CD4-positive, alpha-beta memory T cell (primary cell): ENCODE results near the gene RAB43. TPM values are rescaled to one million over a fixed set of nuclear protein-coding genes. Genes with fewer than 3 reads are reported as not detected.
A peak's percentile ranks its signal among the peaks of the same experiment; 100 is the strongest.

Source experiments
- CTCF ChIA-PET: fragments of 350-600 bp; sonication (Branson Sonifier 250); formaldehyde crosslinking; loops from one replicate; lab custom pipeline; 2021; ENCODE audit warnings: inconsistent platforms; ENCODE audit not compliant: partially characterized antibody; lab: Charles Lee
- POLR2A ChIA-PET: fragments of 350-600 bp; sonication (Branson Sonifier 250); formaldehyde crosslinking; loops from one replicate; lab custom pipeline; 2021; ENCODE audit not compliant: partially characterized antibody; lab: Charles Lee
- DNase-seq, 5 donors: peaks; one replicate each; pipeline versions ENCODE4 v3.0.0 to v3.0.0-alpha.2; 2020 to 2022; ENCODE audit warnings: mixed read lengths in 1 of 5
- H3K27ac ChIP-seq: one replicate; pipeline ENCODE4 v1.7.0; 2013; ENCODE audit warnings: low read depth, low read length
- H3K27me3 ChIP-seq: 2 replicates; pipeline ENCODE4 v1.7.0; 2013; ENCODE audit warnings: mild to moderate bottlenecking, low read length, moderate library complexity; ENCODE audit not compliant: insufficient read depth
- H3K36me3 ChIP-seq: 2 replicates; pipeline ENCODE4 v1.7.0; 2013; ENCODE audit warnings: mild to moderate bottlenecking, low read length, moderate library complexity; ENCODE audit not compliant: insufficient read depth
- H3K4me1 ChIP-seq: 2 replicates; pipeline ENCODE4 v1.7.0; 2013; ENCODE audit warnings: mild to moderate bottlenecking, low read length, moderate library complexity; ENCODE audit not compliant: insufficient read depth
- H3K4me3 ChIP-seq, 2 donors: one replicate each; pipeline ENCODE4 v1.7.0; 2013; ENCODE audit warnings: low read length in 2 of 2, mild to moderate bottlenecking in 1 of 2
- H3K9me3 ChIP-seq, 2 donors: one replicate each; pipeline ENCODE4 v1.7.0; 2013; ENCODE audit warnings: low read length in 2 of 2, control low read depth in 1 of 2; ENCODE audit not compliant: control insufficient read depth in 1 of 2
- H3K27ac Mint-ChIP-seq, 7 donors: one replicate each; pipeline ENCODE4 v1.8.0; 2020 to 2021; ENCODE audit warnings: mixed read lengths in 7 of 7, mild to moderate bottlenecking in 6 of 7, inconsistent platforms in 3 of 7, moderate library complexity in 3 of 7
- H3K27me3 Mint-ChIP-seq, 2 donors: one replicate each; pipeline ENCODE4 v1.8.0; 2020 to 2021; ENCODE audit warnings: mixed read lengths in 2 of 2
- H3K36me3 Mint-ChIP-seq, 2 donors: one replicate each; pipeline ENCODE4 v1.8.0; 2020 to 2021; ENCODE audit warnings: mixed read lengths in 2 of 2, inconsistent platforms in 1 of 2, mild to moderate bottlenecking in 1 of 2
- H3K4me1 Mint-ChIP-seq, 4 donors: one replicate each; pipeline ENCODE4 v1.8.0; 2020 to 2021; ENCODE audit warnings: mixed read lengths in 4 of 4, mild to moderate bottlenecking in 1 of 4
- H3K4me3 Mint-ChIP-seq, 8 donors: one replicate each; pipeline ENCODE4 v1.8.0; 2020 to 2021; ENCODE audit warnings: mixed read lengths in 8 of 8, mild to moderate bottlenecking in 7 of 8, moderate library complexity in 6 of 8, inconsistent platforms in 3 of 8
- H3K9me3 Mint-ChIP-seq, 8 donors: one replicate each; pipeline ENCODE4 v1.8.0; 2020 to 2021; ENCODE audit warnings: mixed read lengths in 8 of 8, mild to moderate bottlenecking in 5 of 8, inconsistent platforms in 3 of 8, moderate library complexity in 1 of 8
- intact Hi-C: fragments of 100-400 bp; cut with micrococcal nuclease; formaldehyde crosslinking; loops from one replicate; pipeline ENCODE4 v1.15.1; 2023
- polyA plus RNA-seq, 2 donors: library from polyadenylated mRNA; unstranded; fragments of 300-500 nt; fragmentation: Illumina TruSeq; gene quantifications; one replicate each; pipeline ENCODE4 v1.2.3, GENCODE V29; 2021
- total RNA-seq, 2 experiments: library from RNA; stranded (reverse); gene quantifications; one replicate each; pipeline ENCODE4 v1.2.3, GENCODE V29; 2021

The RAB43 gene
- total and polyA plus RNA-seq, 4 experiments from 2014 or later: 11.3 to 68.4 (median 40.4) TPM

GRCh38 chr3:129106320-129106719 is 15.3 kb downstream of the RAB43 start:
- H3K4me3 ChIP-seq: no peak overlapping the region
- H3K27me3 ChIP-seq: no peaks in the 10 kb centered on the region
- intact Hi-C loops: no loop called here
- peaks cover 22 to 53% of the 10 kb centered on the region in 2 donors for H3K36me3 Mint-ChIP-seq
- no peak overlapping the region for H3K27ac ChIP-seq
- ChIA-PET CTCF (interaction anchor here (1.7 kb wide), 1 partner anchor 14 kb away, joined by 9 read pairs; the partner anchor contains the start of gene RAB43), POLR2A (interaction anchor here (7.5 kb wide), 1 partner anchor 13 kb away, joined by 64 read pairs; the partner anchor contains the start of gene RAB43)
- H3K4me1 Mint-ChIP-seq: peaks cover 43 to 86% (median 61%) of the 10 kb centered on the region in 4 donors
- DNase-seq: no peak
- H3K36me3 ChIP-seq: peaks cover 29% of the 10 kb centered on the region
- no peak overlapping the region for H3K4me3 Mint-ChIP-seq
- no peaks in the 10 kb centered on the region for H3K9me3 ChIP-seq
- H3K9me3 Mint-ChIP-seq: no peaks in the 10 kb centered on the region
- H3K4me1 ChIP-seq: peaks cover 61% of the 10 kb centered on the region
- no peaks in the 10 kb centered on the region for H3K27me3 Mint-ChIP-seq
- H3K27ac Mint-ChIP-seq: peak overlapping the region in 1 of 7 donors; percentile 55

GRCh38 chr3:129105862-129106261 is 15.7 kb downstream of the RAB43 start:
- DNase-seq: no peak
- H3K27me3 Mint-ChIP-seq: no peaks in the 10 kb centered on the region
- H3K36me3 Mint-ChIP-seq: peaks cover 19 to 53% of the 10 kb centered on the region in 2 donors
- H3K4me1 Mint-ChIP-seq: peaks cover 43 to 85% (median 62%) of the 10 kb centered on the region in 4 donors
- no peak overlapping the region for H3K27ac ChIP-seq
- H3K4me1 ChIP-seq: peaks cover 61% of the 10 kb centered on the region
- H3K4me3 ChIP-seq: no peak overlapping the region
- no peaks in the 10 kb centered on the region for H3K9me3 ChIP-seq
- H3K27me3 ChIP-seq: no peaks in the 10 kb centered on the region
- POLR2A ChIA-PET: interaction anchor here (7.5 kb wide), 1 partner anchor 13 kb away, joined by 64 read pairs; the partner anchor contains the start of gene RAB43
- peak overlapping the region in 1 of 7 donors; percentile 41 for H3K27ac Mint-ChIP-seq
- peaks cover 27% of the 10 kb centered on the region for H3K36me3 ChIP-seq
- H3K4me3 Mint-ChIP-seq: no peak overlapping the region
- intact Hi-C loops: no loop called here
- CTCF ChIA-PET: interaction anchor here (1.7 kb wide), 1 partner anchor 15 kb away, joined by 9 read pairs; the partner anchor contains the start of gene RAB43
- no peaks in the 10 kb centered on the region for H3K9me3 Mint-ChIP-seq

GRCh38 chr3:129104498-129105079 is 17.0 kb downstream of the RAB43 start:
- no peak overlapping the region for H3K4me3 ChIP-seq
- H3K36me3 Mint-ChIP-seq: peaks cover 16 to 52% of the 10 kb centered on the region in 2 donors
- CTCF ChIA-PET: no interaction called here
- H3K27me3 Mint-ChIP-seq: no peaks in the 10 kb centered on the region
- H3K27ac Mint-ChIP-seq: peak overlapping the region in 6 of 7 donors; percentile 34 to 80 (median 57)
- DNase-seq: no peak
- no peak overlapping the region for H3K27ac ChIP-seq
- H3K4me3 Mint-ChIP-seq: peak overlapping the region in 1 of 8 donors; percentile 41
- no peaks in the 10 kb centered on the region for H3K27me3 ChIP-seq
- no peaks in the 10 kb centered on the region for H3K9me3 ChIP-seq
- peaks cover 44 to 88% (median 65%) of the 10 kb centered on the region in 4 donors for H3K4me1 Mint-ChIP-seq
- peaks cover 26% of the 10 kb centered on the region for H3K36me3 ChIP-seq
- H3K9me3 Mint-ChIP-seq: no peaks in the 10 kb centered on the region
- POLR2A ChIA-PET: interaction anchor here (7.5 kb wide), 1 partner anchor 14 kb away, joined by 64 read pairs; the partner anchor contains the start of gene RAB43
- intact Hi-C loops: no loop called here
- peaks cover 61% of the 10 kb centered on the region for H3K4me1 ChIP-seq

- POLR2A ChIA-PET: interaction anchor here (7.5 kb wide), 1 partner anchor 15 kb away, joined by 64 read pairs; the partner anchor contains the start of gene RAB43
- Mint-ChIP-seq H3K4me3 (peak overlapping the region in 1 of 8 donors; percentile 1), H3K27ac (peak overlapping the region in 5 of 7 donors; percentile 27 to 84 (median 71)), H3K36me3 (peaks cover 18 to 54% of the 10 kb centered on the region in 2 donors), H3K4me1 (peaks cover 45 to 93% (median 66%) of the 10 kb centered on the region in 4 donors), H3K27me3 (no peaks in the 10 kb centered on the region), H3K9me3 (no peaks in the 10 kb centered on the region)
- DNase-seq: no peak
- H3K9me3 ChIP-seq: no peaks in the 10 kb centered on the region
- no peaks in the 10 kb centered on the region for H3K27me3 ChIP-seq
- H3K4me1 ChIP-seq: peaks cover 61% of the 10 kb centered on the region
- peaks cover 26% of the 10 kb centered on the region for H3K36me3 ChIP-seq
- intact Hi-C loops: no loop called here
- CTCF ChIA-PET: no interaction called here
- H3K27ac ChIP-seq: no peak overlapping the region
- no peak overlapping the region for H3K4me3 ChIP-seq
These were observed 17.6 kb downstream of the RAB43 start for GRCh38 chr3:129104051-129104450.

- Histone ChIP-seq H3K27ac (no peak overlapping the region), H3K4me1 (peaks cover 59% of the 10 kb centered on the region), H3K36me3 (peaks cover 22% of the 10 kb centered on the region), H3K27me3 (no peaks in the 10 kb centered on the region), H3K4me3 (no peak overlapping the region), H3K9me3 (no peaks in the 10 kb centered on the region)
- DNase-seq: no peak
- intact Hi-C loops: no loop called here
- Mint-ChIP-seq H3K4me1 (peaks cover 47 to 90% (median 63%) of the 10 kb centered on the region in 4 donors), H3K9me3 (no peaks in the 10 kb centered on the region), H3K27ac (peak overlapping the region in 6 of 7 donors; percentile 7 to 76 (median 68)), H3K36me3 (peaks cover 14 to 49% of the 10 kb centered on the region in 2 donors), H3K4me3 (peak overlapping the region in 2 of 8 donors; percentile 41 to 47), H3K27me3 (no peaks in the 10 kb centered on the region)
- ChIA-PET POLR2A (interaction anchor here (7.5 kb wide), 1 partner anchor 16 kb away, joined by 64 read pairs; the partner anchor contains the start of gene RAB43), CTCF (interaction anchor here (0.7 to 0.9 kb wide), 2 partner anchors 50 to 132 kb away, joined by 3 read pairs; no protein-coding TSS in a partner anchor)
These were observed 18.3 kb downstream of the RAB43 start for GRCh38 chr3:129103296-129103695.

GRCh38 chr3:129101370-129102138 is 20.1 kb downstream of the RAB43 start:
- peaks cover 9% of the 10 kb centered on the region for H3K36me3 ChIP-seq
- H3K4me1 Mint-ChIP-seq: peaks cover 49 to 88% (median 64%) of the 10 kb centered on the region in 4 donors
- H3K9me3 ChIP-seq: no peaks in the 10 kb centered on the region
- H3K27me3 ChIP-seq: no peaks in the 10 kb centered on the region
- CTCF ChIA-PET: interaction anchor here (1.2 to 1.5 kb wide), 5 partner anchors 15 to 132 kb away, joined by 3 to 6 read pairs (median 4); no protein-coding TSS in a partner anchor
- peak overlapping the region in 2 of 8 donors; percentile 32 to 61 for H3K4me3 Mint-ChIP-seq
- H3K4me3 ChIP-seq: no peak overlapping the region
- no peaks in the 10 kb centered on the region for H3K27me3 Mint-ChIP-seq
- POLR2A ChIA-PET: interaction anchor here (0.6 to 7.5 kb wide), 3 partner anchors 17 to 44 kb away, joined by 3 to 64 read pairs (median 6); partner anchors contain the start of gene RAB43
- H3K36me3 Mint-ChIP-seq: peaks cover 21 to 48% of the 10 kb centered on the region in 2 donors
- peak overlapping the region; percentile 48 to 86 (median 55) for H3K27ac Mint-ChIP-seq
- DNase-seq: no peak
- peaks cover 46% of the 10 kb centered on the region for H3K4me1 ChIP-seq
- intact Hi-C loops: no loop called here
- H3K27ac ChIP-seq: no peak overlapping the region
- no peaks in the 10 kb centered on the region for H3K9me3 Mint-ChIP-seq
